Stomach (tissue), 9 donors: ENCODE measurements around the gene COPG2. TPM values are rescaled to one million over a fixed set of nuclear protein-coding genes. Genes with fewer than 3 reads are reported as not detected.

ENCODE experiments used
- DNase-seq, 2 donors: peaks; one replicate each; pipeline versions ENCODE4 v3.0.0 to v3.0.0-alpha.2; 2013 to 2019
- H3K27ac ChIP-seq, 5 donors: fragments of 200-600 bp in 4 of 5; sonication (generic) in 4 of 5; one replicate each; pipeline ENCODE4 v1.5.1; 2013 to 2019; ENCODE audit warnings: mild to moderate bottlenecking in 1 of 5, moderate library complexity in 1 of 5
- H3K27me3 ChIP-seq, 3 donors: fragments of 200-600 bp; sonication (generic); one replicate each; pipeline ENCODE4 v1.5.1; 2017 to 2019; ENCODE audit warnings: mixed run types in 1 of 3
- H3K36me3 ChIP-seq, 4 donors: fragments of 200-600 bp; sonication (generic); 1 replicate in 3 of 4; 2 replicates in 1 of 4; pipeline ENCODE4 v1.5.1; 2016 to 2019
- H3K4me1 ChIP-seq, 4 donors: fragments of 200-600 bp; sonication (generic); one replicate each; pipeline ENCODE4 v1.5.1; 2016 to 2019
- H3K4me3 ChIP-seq, 4 donors: fragments of 200-600 bp; sonication (generic) in 3 of 4; one replicate each; pipeline ENCODE4 v1.5.1; 2016 to 2019; ENCODE audit warnings: mild to moderate bottlenecking in 1 of 4
- H3K9me3 ChIP-seq, 4 donors: fragments of 200-600 bp; sonication (generic); one replicate each; pipeline ENCODE4 v1.5.1; 2016 to 2019
- EP300 ChIP-seq: sonication (generic); formaldehyde crosslinking; IDR thresholded peaks from one replicate; pipeline ENCODE4 v1.6.1; 2017; ENCODE audit warnings: antibody characterized with exemption
- POLR2A ChIP-seq, 4 donors: fragments of 450-650 bp; IDR thresholded peaks; one replicate each; pipeline ENCODE4 v1.6.1; 2016; ENCODE audit warnings: antibody characterized with exemption in 4 of 4, control low read depth in 2 of 4, mild to moderate bottlenecking in 1 of 4, moderate library complexity in 1 of 4
- POLR2AphosphoS5 ChIP-seq, 3 donors: sonication (generic); formaldehyde crosslinking; IDR thresholded peaks; one replicate each; pipeline ENCODE4 v1.6.1; 2016; ENCODE audit warnings: antibody characterized with exemption in 3 of 3
- WGBS, 5 donors: extraction: QIAGEN DNeasy Blood & Tissue Kit in 3 of 5; methylation state at CpG; one replicate each; pipeline versions ENCODE4 v1.1.5 to v1.1.7; 2013 to 2018; 5-methylcytosine and 5-hydroxymethylcytosine counted together
- intact Hi-C: fragments of 100-400 bp; cut with DNase I; formaldehyde crosslinking; loops from one replicate; pipeline ENCODE4 v1.15.1; 2023; ENCODE audit warnings: low total_unique reads
- polyA plus RNA-seq, 3 donors: library from polyadenylated mRNA; stranded (reverse); fragments of 200-250 nt; gene quantifications; one replicate each; pipeline ENCODE4 v1.2.3, GENCODE V29; 2013
- total RNA-seq, 5 donors: library from RNA; depleted of rRNA; stranded (reverse); fragments of >200 nt; gene quantifications; one replicate each; pipeline versions ENCODE4 v1.1.0 to v1.2.3, GENCODE V29; 2014 to 2016
- TF ChIP-seq, protein P1 (sequence below), 7 experiments: fragments of 450-650 bp in 4 of 7; fragments of 200-600 bp in 3 of 7; sonication (generic) in 3 of 7; IDR thresholded peaks; one replicate each; pipeline ENCODE4 v1.5.1; 2016 to 2019; ENCODE audit warnings: antibody characterized with exemption in 7 of 7, control low read depth in 2 of 7, mild to moderate bottlenecking in 1 of 7
- donor health status: healthy with polysubstance abuse.
- donor health status: Bipolar disorder and iron deficiency.
- donor health status: healthy.

The COPG2 gene
- total and polyA plus RNA-seq, 8 donors = 6.6 to 50.0 (median 7.7) TPM

DNA sequence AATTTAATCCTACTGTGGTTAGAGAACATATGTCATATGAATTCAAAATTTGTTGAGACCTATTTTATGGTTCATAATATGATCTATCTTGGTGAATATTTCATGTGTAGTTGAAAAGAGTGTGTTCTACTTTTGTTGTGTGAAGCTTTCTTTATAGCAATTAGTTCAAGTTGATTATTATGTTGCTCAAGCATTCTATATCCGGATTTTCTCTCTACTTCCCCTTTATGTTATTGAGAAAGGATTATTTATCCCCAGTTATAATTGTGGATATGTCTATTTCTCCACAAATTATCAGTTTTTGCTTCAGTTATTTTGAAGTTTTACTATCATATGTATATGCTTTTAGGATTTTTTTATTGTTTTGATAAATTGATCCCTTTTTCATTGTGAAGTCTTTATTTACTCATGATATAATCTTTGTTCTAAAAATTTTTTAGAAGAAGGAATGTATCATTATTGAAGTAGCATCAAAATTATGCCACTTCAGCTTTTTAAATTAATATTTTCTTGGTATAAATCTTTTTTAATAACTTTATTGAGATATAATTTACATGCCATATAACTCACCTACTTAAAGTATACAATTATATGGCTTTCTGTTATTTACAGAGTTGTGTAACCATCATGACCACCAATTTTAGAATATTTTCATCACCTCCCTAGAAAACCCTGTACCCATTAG lies 188.7 kb downstream of the COPG2 start:
- Histone ChIP-seq H3K4me1 (peaks cover 0 to 13% (median 3%) of the 10 kb centered on the region in 4 donors), H3K27ac (no peak overlapping the region), H3K27me3 (peaks cover 0 to 11% (median 0%) of the 10 kb centered on the region in 3 donors), H3K36me3 (no peaks in the 10 kb centered on the region), H3K9me3 (peaks cover 0 to 13% (median 4%) of the 10 kb centered on the region in 4 donors), H3K4me3 (no peak overlapping the region)
- no peak for DNase-seq
- 72 to 92% (median 86%) methylated on average over 1 of the region's 1 CpG for WGBS, 5 donors
- intact Hi-C loops = no loop called here
- TF ChIP-seq, protein P1, sequence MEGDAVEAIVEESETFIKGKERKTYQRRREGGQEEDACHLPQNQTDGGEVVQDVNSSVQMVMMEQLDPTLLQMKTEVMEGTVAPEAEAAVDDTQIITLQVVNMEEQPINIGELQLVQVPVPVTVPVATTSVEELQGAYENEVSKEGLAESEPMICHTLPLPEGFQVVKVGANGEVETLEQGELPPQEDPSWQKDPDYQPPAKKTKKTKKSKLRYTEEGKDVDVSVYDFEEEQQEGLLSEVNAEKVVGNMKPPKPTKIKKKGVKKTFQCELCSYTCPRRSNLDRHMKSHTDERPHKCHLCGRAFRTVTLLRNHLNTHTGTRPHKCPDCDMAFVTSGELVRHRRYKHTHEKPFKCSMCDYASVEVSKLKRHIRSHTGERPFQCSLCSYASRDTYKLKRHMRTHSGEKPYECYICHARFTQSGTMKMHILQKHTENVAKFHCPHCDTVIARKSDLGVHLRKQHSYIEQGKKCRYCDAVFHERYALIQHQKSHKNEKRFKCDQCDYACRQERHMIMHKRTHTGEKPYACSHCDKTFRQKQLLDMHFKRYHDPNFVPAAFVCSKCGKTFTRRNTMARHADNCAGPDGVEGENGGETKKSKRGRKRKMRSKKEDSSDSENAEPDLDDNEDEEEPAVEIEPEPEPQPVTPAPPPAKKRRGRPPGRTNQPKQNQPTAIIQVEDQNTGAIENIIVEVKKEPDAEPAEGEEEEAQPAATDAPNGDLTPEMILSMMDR (IDR thresholded peaks at IDR 0.05) = no peak
- TF ChIP-seq POLR2AphosphoS5 (IDR thresholded peaks at IDR 0.05) (no peak), POLR2A (IDR thresholded peaks at IDR 0.05) (no peak), EP300 (no peak)

DNA sequence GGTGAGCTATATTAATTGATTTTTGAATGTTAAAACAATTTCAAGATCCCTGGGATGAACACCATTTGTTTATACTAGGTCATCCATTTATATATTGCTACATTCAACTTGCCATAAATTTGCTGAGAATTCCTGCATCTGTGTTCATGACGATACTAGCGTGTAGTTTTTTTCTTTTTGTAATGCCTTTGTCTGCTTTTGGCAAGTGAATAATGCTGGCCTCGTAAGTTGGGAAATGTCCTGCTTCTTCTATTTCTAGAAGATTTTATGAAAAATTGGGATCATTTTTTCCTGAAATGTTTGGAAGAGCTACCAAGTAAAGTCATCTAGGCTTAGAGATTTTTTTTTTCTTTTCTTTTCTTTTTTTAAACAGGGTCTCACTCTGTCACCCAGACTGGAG lies 189.6 kb downstream of the COPG2 start:
- WGBS, 5 donors = 81 to 94% (median 90%) methylated on average over 3 of the region's 3 CpGs
- Histone ChIP-seq H3K27ac (no peak overlapping the region), H3K36me3 (no peaks in the 10 kb centered on the region), H3K4me3 (no peak overlapping the region), H3K9me3 (peaks cover 0 to 13% (median 4%) of the 10 kb centered on the region in 4 donors), H3K27me3 (peaks cover 0 to 9% (median 0%) of the 10 kb centered on the region in 3 donors), H3K4me1 (peaks cover 0 to 10% (median 3%) of the 10 kb centered on the region in 4 donors)
- intact Hi-C loops = no loop called here
- TF ChIP-seq EP300 = no peak
- TF ChIP-seq, protein P1 (IDR thresholded peaks at IDR 0.05) = no peak
- no peak for TF ChIP-seq POLR2A (IDR thresholded peaks at IDR 0.05)
- no peak for TF ChIP-seq POLR2AphosphoS5 (IDR thresholded peaks at IDR 0.05)
- peak in 1 of 2 donors; percentile 44 for DNase-seq

DNA sequence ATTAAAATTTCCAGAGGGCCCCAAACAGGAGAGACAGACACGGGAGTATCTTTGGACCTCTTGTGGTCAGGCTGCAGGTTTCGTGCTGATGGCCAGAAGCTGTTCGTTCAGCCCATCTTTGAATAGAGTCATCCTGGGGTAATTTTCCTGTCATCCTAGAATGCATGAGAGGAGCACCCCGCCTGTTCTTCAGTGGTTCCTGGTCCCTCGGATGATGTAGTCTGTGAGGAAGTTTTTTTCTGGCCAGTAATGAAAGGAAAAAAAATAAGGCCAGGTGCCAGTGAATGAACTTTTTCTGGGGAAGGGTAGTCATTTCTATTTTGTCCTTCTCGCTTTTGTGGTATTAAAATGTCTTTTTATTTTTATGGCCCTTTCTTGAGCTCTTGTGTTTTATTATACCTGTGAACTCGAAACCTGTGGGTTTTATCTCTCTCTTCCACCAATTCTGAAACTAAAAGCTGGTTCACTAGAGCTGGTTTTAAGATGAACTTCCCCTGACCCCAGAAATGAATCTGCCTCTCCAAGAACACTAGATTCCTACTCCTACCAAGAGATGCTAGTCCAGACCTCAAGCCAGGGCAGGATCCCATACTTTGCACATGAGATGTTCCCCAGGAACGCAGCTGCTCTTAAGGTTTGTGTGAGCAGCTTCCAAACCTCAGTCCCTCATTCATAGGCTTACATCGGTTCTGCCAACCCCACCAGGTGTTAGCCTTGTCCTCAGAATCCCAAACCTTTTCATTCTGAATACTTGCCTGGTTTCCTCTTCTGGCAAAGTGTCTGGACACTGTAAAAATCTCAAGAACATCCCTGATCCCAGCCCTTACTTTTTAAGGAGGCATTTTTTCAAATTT lies 192.0 kb downstream of the COPG2 start:
- Histone ChIP-seq H3K4me3 (no peak overlapping the region), H3K27ac (no peak overlapping the region), H3K9me3 (peaks cover 0 to 13% (median 4%) of the 10 kb centered on the region in 4 donors), H3K36me3 (no peaks in the 10 kb centered on the region), H3K27me3 (no peaks in the 10 kb centered on the region), H3K4me1 (peaks cover 0 to 1% (median 0%) of the 10 kb centered on the region in 4 donors)
- WGBS, 5 donors = 70 to 76% (median 70%) methylated on average over 9 of the region's 9 CpGs
- intact Hi-C loops = no loop called here
- no peak for DNase-seq
- TF ChIP-seq, protein P1 (IDR thresholded peaks at IDR 0.05) = no peak
- no peak for TF ChIP-seq POLR2AphosphoS5 (IDR thresholded peaks at IDR 0.05)
- no peak for TF ChIP-seq POLR2A (IDR thresholded peaks at IDR 0.05)
- no peak for TF ChIP-seq EP300

DNA sequence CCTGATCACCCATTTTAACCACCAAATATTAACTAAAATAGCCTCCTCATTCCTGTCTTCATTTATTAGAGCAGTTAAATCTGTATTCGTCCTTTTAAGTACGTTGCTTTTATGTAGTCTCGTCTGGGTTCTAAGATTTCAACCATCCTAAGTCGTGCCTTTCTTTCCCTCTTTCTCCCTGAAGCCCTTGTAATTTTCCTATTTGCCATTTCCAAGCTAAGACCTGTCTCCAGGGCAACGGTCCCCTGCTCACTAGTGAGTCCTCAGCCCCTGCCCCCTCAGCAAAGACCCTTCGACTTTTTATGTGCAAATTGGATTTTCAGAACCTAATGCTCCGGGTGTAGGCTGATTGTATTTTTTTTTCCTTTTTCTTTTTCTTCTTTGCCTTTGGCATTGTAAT lies 192.8 kb downstream of the COPG2 start:
- TF ChIP-seq POLR2AphosphoS5 (IDR thresholded peaks at IDR 0.05) (no peak), POLR2A (IDR thresholded peaks at IDR 0.05) (no peak), EP300 (no peak)
- TF ChIP-seq, protein P1 (IDR thresholded peaks at IDR 0.05) = no peak
- DNase-seq = no peak
- no peaks in the 10 kb centered on the region for H3K27me3 ChIP-seq
- no peaks in the 10 kb centered on the region for H3K4me1 ChIP-seq
- no peaks in the 10 kb centered on the region for H3K36me3 ChIP-seq
- no peak overlapping the region for H3K4me3 ChIP-seq
- peaks cover 0 to 13% (median 4%) of the 10 kb centered on the region in 4 donors for H3K9me3 ChIP-seq
- H3K27ac ChIP-seq = no peak overlapping the region
- 65 to 73% (median 70%) methylated on average over 7 of the region's 7 CpGs for WGBS, 5 donors
- intact Hi-C loops = no loop called here
